HT1080 (cell line): ENCODE results near the gene ZNF384. TPM values are rescaled to one million over a fixed set of nuclear protein-coding genes. Genes with fewer than 3 reads are reported as not detected.

Source experiments
- DNase-seq: peaks from one replicate; pipeline ENCODE4 v3.0.0-alpha.2; 2015; ENCODE audit warnings: low read depth
- total RNA-seq: library from RNA; depleted of rRNA; stranded (reverse); fragments of >200 nt; shearing (Covaris generic); gene quantifications from 2 replicates; pipeline ENCODE4 v1.2.3, GENCODE V29; 2014

Gene ZNF384
- total RNA-seq, 1 experiment from 2014 or later: 42.6 TPM

GRCh38 chr12:6662906-6663742 is 26.1 kb downstream of the ZNF384 start, which contains the start of gene ING4:
ING4 (minus strand) TSS chr12:6663119; CDS start chr12:6663101, 18 bp downstream.
- peak; percentile 100 for DNase-seq

GRCh38 chr12:6662602-6662905 is 26.6 kb downstream of the ZNF384 start:
- no peak for DNase-seq

- no peak for DNase-seq
These were observed 35.2 kb downstream of the ZNF384 start for GRCh38 chr12:6653987-6654386.

- no peak for DNase-seq
These were observed 35.8 kb downstream of the ZNF384 start for GRCh38 chr12:6653342-6653741.

- DNase-seq: no peak
These were observed 36.8 kb downstream of the ZNF384 start for GRCh38 chr12:6652391-6652790.

- DNase-seq: no peak
These were observed 38.3 kb downstream of the ZNF384 start for GRCh38 chr12:6650832-6651231.

GRCh38 chr12:6647083-6647604 is 42.0 kb downstream of the ZNF384 start, which contains the start of gene ACRBP:
ACRBP (minus strand) TSS chr12:6647432; CDS start chr12:6647366, 66 bp downstream.
- DNase-seq: no peak

GRCh38 chr12:6646276-6647082 is 42.7 kb downstream of the ZNF384 start:
- DNase-seq: no peak

GRCh38 chr12:6644903-6645302 is 44.3 kb downstream of the ZNF384 start:
- DNase-seq: no peak

- no peak for DNase-seq
These were observed 44.9 kb downstream of the ZNF384 start for GRCh38 chr12:6644257-6644596.

GRCh38 chr12:6643569-6644256 is 45.5 kb downstream of the ZNF384 start:
- no peak for DNase-seq

GRCh38 chr12:6641131-6641530 is 48.0 kb downstream of the ZNF384 start:
- DNase-seq: no peak

- DNase-seq: no peak
These were observed 48.7 kb downstream of the ZNF384 start for GRCh38 chr12:6640497-6640896.

- no peak for DNase-seq
These were observed 49.9 kb downstream of the ZNF384 start for GRCh38 chr12:6639151-6639801.

- DNase-seq: no peak
These were observed 50.9 kb downstream of the ZNF384 start for GRCh38 chr12:6638305-6638704.

GRCh38 chr12:6635856-6636531 is 53.2 kb downstream of the ZNF384 start, which contains the start of gene LPAR5:
LPAR5 (minus strand) TSS chr12:6635959; CDS start chr12:6621248, 14,711 bp downstream.
- peak; percentile 72 for DNase-seq

GRCh38 chr12:6635375-6635855 is 53.8 kb downstream of the ZNF384 start:
- DNase-seq: no peak

GRCh38 chr12:6632026-6632983 is 56.9 kb downstream of the ZNF384 start:
- no peak for DNase-seq

GRCh38 chr12:6631549-6631961 is 57.6 kb downstream of the ZNF384 start:
- no peak for DNase-seq
